ENCODE measurements around the gene ZNRF1.

DNA sequence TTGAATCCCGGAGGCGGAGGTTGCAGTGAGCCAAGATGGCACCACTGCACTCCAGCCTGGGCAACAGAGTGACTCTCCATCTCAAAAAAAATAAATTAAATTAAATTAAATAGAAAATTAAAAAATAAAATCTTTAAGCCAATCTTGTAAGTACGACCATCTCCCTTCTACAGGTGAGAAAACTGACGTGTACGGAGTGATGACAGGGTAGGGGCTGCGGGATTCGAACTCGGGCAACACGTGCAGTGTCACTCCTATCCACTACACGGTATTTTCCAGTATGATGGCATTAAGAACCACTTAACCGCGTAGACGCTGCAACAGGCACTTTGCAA lies 14.7 kb upstream of the ZNRF1 start:
- TF ChIP-seq POLR2AphosphoS5 (IDR thresholded peaks at IDR 0.05) (no peak), POLR2A (IDR thresholded peaks at IDR 0.05) (no peak)
